Esophagus mucosa (tissue), 1 donor: ENCODE data around the gene ADAM33. TPM values are rescaled to one million over a fixed set of nuclear protein-coding genes. Genes with fewer than 3 reads are reported as not detected.

Source experiments
- ATAC-seq: fragments of 200-7000 bp; cut with Tn5 transposase; one replicate; pipeline ENCODE4 v1.9.1; 2020
- total RNA-seq: library from RNA; stranded (reverse); gene quantifications from one replicate; pipeline ENCODE4 v1.2.4, GENCODE V29; 2023
- donor health status: DM: yes; HTN: yes; CAD: no.

The ADAM33 gene
- total RNA-seq, 1 donor from 2014 or later, result 2.5 TPM

GRCh38 chr20:3645309-3646066 lies 36.3 kb downstream of the ADAM33 start:
- peak; percentile 58 for ATAC-seq

- no peak for ATAC-seq
These were observed 41.6 kb downstream of the ADAM33 start for GRCh38 chr20:3640259-3640658.

DNA sequence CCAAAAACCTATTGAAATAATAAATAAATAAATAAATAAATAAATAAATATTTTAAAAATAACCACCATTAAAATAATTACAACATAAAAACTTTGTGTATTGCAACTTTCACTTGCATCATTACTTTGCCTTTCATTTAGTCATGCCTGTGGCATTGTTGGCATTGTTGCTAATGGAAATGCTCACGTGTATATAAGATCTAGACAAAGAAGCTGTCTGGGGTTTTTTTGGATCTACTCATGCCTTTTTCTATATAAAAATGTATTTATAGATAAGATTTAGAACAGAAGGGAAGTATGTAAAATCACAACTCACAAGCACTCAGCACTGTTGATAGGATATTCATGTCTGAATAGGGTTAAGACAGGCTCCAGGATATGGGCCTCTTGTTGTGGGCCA lies 46.5 kb downstream of the ADAM33 start:
- no peak for ATAC-seq

- ATAC-seq, result no peak
These were observed 47.8 kb downstream of the ADAM33 start for GRCh38 chr20:3633913-3634478.

GRCh38 chr20:3632311-3633004 lies 49.4 kb downstream of the ADAM33 start:
- ATAC-seq, result no peak

DNA sequence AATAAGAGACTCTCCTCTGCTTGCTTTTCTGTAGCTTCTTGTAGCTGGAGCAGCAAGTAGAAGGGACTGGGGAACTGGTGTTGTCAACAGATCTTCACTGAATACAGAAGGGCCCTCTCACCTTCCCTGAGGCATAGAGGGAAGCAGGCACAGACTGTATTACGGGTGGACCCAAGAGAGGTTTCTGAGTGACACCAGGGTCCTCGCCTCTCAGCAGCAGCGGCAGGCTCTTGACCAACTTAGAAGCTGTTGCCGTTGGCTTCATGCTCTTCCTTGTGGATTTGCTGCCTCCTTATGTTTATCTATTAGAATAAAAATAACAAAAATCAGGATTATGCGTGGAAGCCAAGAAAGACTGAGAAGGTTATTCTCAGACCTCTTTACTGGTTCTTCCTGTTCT lies 50.3 kb downstream of the ADAM33 start:
- ATAC-seq, result no peak

DNA sequence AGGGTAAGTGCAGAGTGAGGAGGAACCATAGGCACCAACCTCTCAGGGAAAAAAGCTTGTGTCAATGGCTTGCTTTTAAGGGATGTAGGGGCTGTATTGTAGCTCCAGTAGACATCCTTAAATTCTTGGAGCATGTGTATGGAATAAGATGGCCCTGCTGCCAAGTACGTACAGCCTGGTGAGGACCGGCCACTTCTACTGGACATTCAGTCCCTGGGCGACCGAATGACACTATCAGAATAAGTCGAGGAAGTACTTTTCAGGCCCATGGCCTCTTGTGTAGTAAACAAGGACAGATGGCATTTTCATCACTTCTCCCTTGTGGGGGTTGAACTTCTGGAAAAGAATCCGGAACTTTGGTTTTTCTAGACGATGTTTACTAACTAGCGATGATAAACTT lies 51.4 kb downstream of the ADAM33 start:
- no peak for ATAC-seq

- no peak for ATAC-seq
These were observed 51.9 kb downstream of the ADAM33 start for GRCh38 chr20:3629893-3630292.

DNA sequence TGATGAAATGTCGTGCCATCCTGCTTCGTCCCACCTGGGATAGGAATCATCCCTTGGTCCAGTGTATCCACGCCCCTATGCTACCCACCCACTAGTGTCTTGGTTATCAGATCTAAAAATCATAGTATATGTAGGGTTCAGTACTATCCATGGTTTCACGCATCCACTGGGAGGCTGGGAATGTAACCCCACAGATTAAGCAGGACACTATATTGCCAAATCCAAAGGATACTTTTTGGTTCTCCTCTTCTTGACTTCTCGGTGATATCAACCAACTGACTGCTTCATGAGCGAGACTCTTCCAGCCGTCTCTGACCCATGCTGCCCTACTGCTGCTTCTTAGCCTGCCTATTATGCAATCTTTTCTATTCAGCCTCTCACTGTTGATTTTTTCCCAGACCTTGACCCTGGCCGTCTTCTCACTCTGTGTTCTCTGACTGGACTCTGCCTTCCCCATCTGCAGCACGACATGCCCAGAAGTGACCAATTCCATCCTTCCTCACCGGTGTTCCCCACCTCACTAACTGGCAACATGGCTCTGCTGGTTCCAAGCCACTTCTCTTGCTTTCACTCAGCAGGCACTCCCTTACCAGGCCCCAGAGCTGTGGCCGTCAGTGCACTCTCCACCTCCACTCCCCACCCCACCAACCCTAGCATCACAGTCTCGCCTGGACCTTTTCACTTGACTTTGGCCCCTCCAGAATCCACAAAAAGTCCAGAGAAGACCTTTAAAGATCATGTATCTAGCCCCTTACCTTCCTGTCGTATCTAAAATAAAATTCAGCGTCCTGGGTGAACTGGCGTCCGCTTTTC lies 53.1 kb downstream of the ADAM33 start:
- no peak for ATAC-seq

DNA sequence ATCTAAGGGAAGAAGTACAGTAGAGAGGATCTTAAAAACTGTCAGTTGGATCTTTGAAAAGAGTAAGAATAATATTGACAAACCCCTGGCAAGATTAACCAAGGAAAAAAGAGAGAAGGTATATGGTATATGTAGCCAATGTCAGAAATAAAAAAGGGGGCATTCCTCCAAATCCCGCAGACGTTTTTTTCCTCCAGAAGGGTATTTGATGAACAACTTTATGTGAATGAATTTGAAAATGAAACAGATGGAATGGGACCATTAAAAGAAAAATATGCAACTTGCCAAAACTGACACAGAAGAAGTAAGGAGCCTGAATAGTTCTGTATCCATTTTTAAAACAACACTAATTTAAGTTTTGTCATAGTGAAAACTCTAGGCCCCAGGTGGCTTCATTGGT lies 54.3 kb downstream of the ADAM33 start:
- ATAC-seq, result no peak

DNA sequence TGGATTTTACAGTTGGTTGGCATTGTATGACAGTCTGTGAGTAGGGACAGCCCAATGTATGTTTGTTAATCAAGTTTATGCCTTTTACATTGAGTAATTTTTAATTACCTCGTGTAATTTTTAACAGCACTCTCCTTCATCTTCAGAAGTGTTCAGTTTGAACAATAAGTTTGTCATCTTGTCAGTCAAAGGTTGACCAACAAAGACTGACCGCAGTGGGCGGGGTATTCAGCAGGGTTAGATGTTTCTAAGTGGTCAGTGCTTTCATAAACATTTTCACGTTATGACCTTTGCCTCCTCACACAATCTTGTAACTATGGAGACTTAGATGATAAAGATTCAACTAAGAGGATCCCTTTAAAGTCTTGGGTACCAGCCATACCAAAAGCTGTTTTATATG lies 59.4 kb downstream of the ADAM33 start:
- ATAC-seq, result no peak

GRCh38 chr20:3621111-3621510 lies 60.7 kb downstream of the ADAM33 start:
- no peak for ATAC-seq

Other genes starting within 250 kb of the ADAM33 start
- 14.7 TPM for gene ATRN, start 211.0 kb downstream of the ADAM33 start, total RNA-seq
- gene GFRA4, start 18.6 kb downstream of the ADAM33 start, total RNA-seq, result not detected
- gene SIGLEC1, start 30.6 kb upstream of the ADAM33 start, total RNA-seq, result 0.80 TPM
- gene HSPA12B, start 50.7 kb upstream of the ADAM33 start, total RNA-seq, result 1.2 TPM
- gene ADISSP, start 85.7 kb upstream of the ADAM33 start, total RNA-seq, result 29.1 TPM
- gene SPEF1, start 99.4 kb upstream of the ADAM33 start, total RNA-seq, result not detected
- gene CENPB, start 104.7 kb upstream of the ADAM33 start, total RNA-seq, result 50.8 TPM
- gene CDC25B, start 114.3 kb upstream of the ADAM33 start, total RNA-seq, result 42.5 TPM
- 10.7 TPM for gene AP5S1, start 138.5 kb upstream of the ADAM33 start, total RNA-seq
- gene MAVS, start 164.8 kb upstream of the ADAM33 start, total RNA-seq, result 18.8 TPM
- 26.2 TPM for gene PANK2, start 207.4 kb upstream of the ADAM33 start, total RNA-seq